ENCODE results near the gene DGLUCY.

GRCh38 chr14:91270619-91271018 lies 156.7 kb downstream of the DGLUCY start:
- TF ChIP-seq CTCF (IDR thresholded peaks at IDR 0.05; ENCODE audit: borderline replicate concordance, extremely low read depth, low read length, poor library complexity, severe bottlenecking) (peak; percentile 34), EZH2 (IDR thresholded peaks at IDR 0.05; ENCODE audit: borderline replicate concordance, low read depth, low read length, severe bottlenecking) (no peak)

Data from DND-41 (cell line).